PFSK-1 (cell line): ENCODE measurements around the gene GLDN.

Source experiments
- POLR2AphosphoS5 ChIP-seq: IDR thresholded peaks from 2 replicates; pipeline ENCODE4 v1.6.1; 2012; ENCODE audit warnings: low read depth, mild to moderate bottlenecking, control low read depth, low read length, moderate library complexity
- SIN3A ChIP-seq: IDR thresholded peaks from 2 replicates; pipeline ENCODE4 v1.6.1; 2012; ENCODE audit warnings: mild to moderate bottlenecking, low read length, moderate library complexity, borderline replicate concordance; ENCODE audit not compliant: insufficient read depth
- TAF1 ChIP-seq: IDR thresholded peaks from 2 replicates; pipeline ENCODE4 v1.6.1; 2012; ENCODE audit warnings: low read length, control low read depth, borderline replicate concordance; ENCODE audit not compliant: insufficient read depth
- TF ChIP-seq, protein P1 (sequence below), 2 experiments: IDR thresholded peaks; 2 replicates each; pipeline versions ENCODE4 v1.6.1 to v1.8.0; 2011 to 2012; ENCODE audit warnings: low read depth in 2 of 2, low read length in 2 of 2, control low read depth in 1 of 2, inconsistent platforms in 1 of 2, mild to moderate bottlenecking in 1 of 2, moderate library complexity in 1 of 2; ENCODE audit not compliant: insufficient read depth in 1 of 2

DNA sequence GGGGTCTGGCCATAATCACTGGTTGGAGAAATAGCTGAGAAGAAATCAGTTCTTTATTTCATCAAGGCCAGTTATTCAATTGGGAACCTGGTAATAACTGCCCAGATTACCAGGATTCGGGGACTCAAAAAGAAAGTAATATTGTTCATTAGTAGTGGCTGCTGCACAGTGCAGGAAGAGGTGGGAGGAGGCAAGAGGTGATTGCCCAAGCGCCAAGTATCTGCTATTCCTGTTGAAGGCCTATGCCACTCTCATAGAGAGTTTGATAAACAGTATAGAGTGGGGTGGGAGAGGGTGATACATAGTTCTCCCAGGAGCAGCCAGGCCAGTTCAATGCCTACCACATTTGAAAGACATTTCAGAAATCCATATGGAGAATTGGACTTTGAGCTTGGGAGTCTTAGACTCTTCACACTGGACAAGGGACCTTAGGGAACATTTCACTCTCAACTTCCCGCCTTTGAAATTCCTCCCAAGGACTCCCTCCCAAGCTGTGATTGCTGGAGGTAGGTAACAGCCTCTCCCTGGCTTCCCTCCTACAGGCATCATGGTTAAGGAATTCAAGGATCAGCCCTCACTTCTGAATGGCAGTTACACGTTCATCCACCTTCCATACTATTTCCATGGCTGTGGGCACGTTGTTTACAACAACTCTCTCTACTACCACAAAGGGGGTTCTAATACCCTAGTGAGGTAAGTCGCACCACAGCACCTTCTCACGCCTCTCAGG is 59.8 kb downstream of the GLDN start:
- TF ChIP-seq POLR2AphosphoS5 (no peak), SIN3A (no peak), TAF1 (no peak)
- TF ChIP-seq, protein P1, sequence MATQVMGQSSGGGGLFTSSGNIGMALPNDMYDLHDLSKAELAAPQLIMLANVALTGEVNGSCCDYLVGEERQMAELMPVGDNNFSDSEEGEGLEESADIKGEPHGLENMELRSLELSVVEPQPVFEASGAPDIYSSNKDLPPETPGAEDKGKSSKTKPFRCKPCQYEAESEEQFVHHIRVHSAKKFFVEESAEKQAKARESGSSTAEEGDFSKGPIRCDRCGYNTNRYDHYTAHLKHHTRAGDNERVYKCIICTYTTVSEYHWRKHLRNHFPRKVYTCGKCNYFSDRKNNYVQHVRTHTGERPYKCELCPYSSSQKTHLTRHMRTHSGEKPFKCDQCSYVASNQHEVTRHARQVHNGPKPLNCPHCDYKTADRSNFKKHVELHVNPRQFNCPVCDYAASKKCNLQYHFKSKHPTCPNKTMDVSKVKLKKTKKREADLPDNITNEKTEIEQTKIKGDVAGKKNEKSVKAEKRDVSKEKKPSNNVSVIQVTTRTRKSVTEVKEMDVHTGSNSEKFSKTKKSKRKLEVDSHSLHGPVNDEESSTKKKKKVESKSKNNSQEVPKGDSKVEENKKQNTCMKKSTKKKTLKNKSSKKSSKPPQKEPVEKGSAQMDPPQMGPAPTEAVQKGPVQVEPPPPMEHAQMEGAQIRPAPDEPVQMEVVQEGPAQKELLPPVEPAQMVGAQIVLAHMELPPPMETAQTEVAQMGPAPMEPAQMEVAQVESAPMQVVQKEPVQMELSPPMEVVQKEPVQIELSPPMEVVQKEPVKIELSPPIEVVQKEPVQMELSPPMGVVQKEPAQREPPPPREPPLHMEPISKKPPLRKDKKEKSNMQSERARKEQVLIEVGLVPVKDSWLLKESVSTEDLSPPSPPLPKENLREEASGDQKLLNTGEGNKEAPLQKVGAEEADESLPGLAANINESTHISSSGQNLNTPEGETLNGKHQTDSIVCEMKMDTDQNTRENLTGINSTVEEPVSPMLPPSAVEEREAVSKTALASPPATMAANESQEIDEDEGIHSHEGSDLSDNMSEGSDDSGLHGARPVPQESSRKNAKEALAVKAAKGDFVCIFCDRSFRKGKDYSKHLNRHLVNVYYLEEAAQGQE (IDR thresholded peaks at IDR 0.05; ENCODE audit: insufficient read depth in 1 of 2, low read depth in 2 of 2, low read length in 2 of 2): no peak
